T-helper 1 cell treated with Interleukin-12 subunit alpha and Interleukin-12 subunit beta and Interleukin-4 antibody, amounts not matched to agents 30 μg/mL and 1 μg/mL, for 36 hours (primary cell): ENCODE data around the gene OPN1MW3.
"Not testable (repeated sequence)": the region's sequence is repeated elsewhere in the genome, so short reads cannot be mapped to it uniquely, and the experiment has no call there.

Experiments used
- H3K27ac Mint-ChIP-seq: one replicate; pipeline ENCODE4 v1.8.0; 2021; ENCODE audit warnings: mild to moderate bottlenecking, mixed read lengths
- H3K27me3 Mint-ChIP-seq: one replicate; pipeline ENCODE4 v1.8.0; 2021; ENCODE audit warnings: low read depth, mixed read lengths
- H3K36me3 Mint-ChIP-seq: one replicate; pipeline ENCODE4 v1.8.0; 2021; ENCODE audit warnings: low read depth, mixed read lengths
- H3K4me1 Mint-ChIP-seq: one replicate; pipeline ENCODE4 v1.8.0; 2021; ENCODE audit warnings: low read depth, mixed read lengths
- H3K4me3 Mint-ChIP-seq: one replicate; pipeline ENCODE4 v1.8.0; 2021; ENCODE audit warnings: mild to moderate bottlenecking, moderate library complexity, mixed read lengths
- H3K9me3 Mint-ChIP-seq: one replicate; pipeline ENCODE4 v1.8.0; 2021; ENCODE audit warnings: mixed read lengths

The OPN1MW3 gene

DNA sequence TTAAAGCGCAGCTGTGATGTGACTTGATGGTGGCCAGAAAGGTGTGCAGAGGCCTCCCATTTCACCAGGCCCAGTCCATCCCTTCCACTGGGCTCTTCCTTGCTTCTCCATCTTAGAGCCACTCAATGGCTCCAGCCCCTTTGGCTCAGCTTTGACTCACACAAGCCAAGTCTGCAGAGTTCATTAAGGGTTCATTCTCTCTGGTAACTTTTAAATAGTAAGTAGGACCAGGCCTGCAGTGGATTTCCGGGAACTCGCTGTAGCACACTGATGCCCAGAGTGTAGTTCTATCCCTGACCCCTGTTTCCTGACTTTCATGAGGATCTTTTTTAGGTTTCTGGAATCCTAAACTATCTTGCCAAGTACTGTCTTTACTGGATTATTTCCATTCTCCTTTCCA, 11.9 kb downstream of the OPN1MW3 start:
- not testable (repeated sequence) for H3K9me3 Mint-ChIP-seq, H3K4me1 Mint-ChIP-seq, H3K27me3 Mint-ChIP-seq, H3K36me3 Mint-ChIP-seq, H3K4me3 Mint-ChIP-seq, H3K27ac Mint-ChIP-seq

DNA sequence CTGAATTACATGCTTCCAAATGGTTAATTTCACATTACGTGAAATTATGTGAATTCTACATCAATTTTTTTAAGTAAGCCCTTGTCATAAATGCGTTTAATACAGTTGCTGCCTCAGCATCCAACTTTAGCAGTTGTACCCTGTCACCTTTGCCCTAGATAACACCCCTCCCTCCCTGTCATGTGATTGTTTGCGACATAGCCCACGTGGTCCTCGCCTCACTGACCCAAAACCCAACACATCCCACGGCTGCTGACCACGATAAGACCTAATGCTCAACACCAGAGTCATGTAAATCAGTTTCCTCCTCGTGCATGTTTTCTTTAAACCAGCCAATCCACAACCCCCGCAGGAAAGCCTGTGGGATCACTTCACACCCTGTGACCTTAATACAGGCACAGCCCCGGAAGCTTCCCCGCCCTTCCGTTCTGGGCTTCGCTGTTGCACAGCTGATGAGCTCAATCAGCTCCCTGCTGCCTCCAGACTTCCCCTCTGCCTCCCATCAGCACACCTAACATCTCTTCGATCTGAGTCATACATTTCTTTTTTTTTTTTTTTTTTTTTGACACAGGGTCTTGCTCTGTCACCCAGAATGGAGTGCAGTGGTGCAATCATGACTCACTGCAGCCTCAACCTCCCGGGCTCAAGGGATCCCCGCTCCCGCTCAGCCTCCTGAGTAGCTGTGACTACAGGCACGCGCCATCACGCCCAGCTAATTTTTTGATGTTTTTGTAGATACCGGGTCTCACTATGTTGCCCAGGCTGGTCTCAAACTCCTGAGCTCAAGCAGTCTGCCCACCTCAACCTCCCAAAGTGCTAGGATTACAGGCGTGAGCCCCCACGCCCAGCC, 27.3 kb downstream of the OPN1MW3 start:
- H3K36me3 Mint-ChIP-seq, H3K27me3 Mint-ChIP-seq, H3K27ac Mint-ChIP-seq, H3K4me3 Mint-ChIP-seq, H3K4me1 Mint-ChIP-seq, H3K9me3 Mint-ChIP-seq: not testable (repeated sequence)

- not testable (repeated sequence) for H3K4me3 Mint-ChIP-seq, H3K9me3 Mint-ChIP-seq, H3K4me1 Mint-ChIP-seq, H3K27me3 Mint-ChIP-seq, H3K36me3 Mint-ChIP-seq, H3K27ac Mint-ChIP-seq
Measured at GRCh38 chrX:154286406-154286805, 29.0 kb downstream of the OPN1MW3 start.

GRCh38 chrX:154294791-154295574, 37.6 kb downstream of the OPN1MW3 start, which contains the start of gene TEX28:
TSS of gene TEX28 (minus strand) at chrX:154295124. CDS start at chrX:154292117, 3,007 bp downstream.
- Mint-ChIP-seq H3K4me3 (no peak within 1 kb of the TSS), H3K27me3 (no peaks in the 10 kb centered on the region), H3K4me1 (no peaks in the 10 kb centered on the region), H3K36me3 (no peaks in the 10 kb centered on the region), H3K9me3 (no peaks in the 10 kb centered on the region), H3K27ac (no peak within 1 kb of the TSS)

GRCh38 chrX:154295664-154296310, 38.4 kb downstream of the OPN1MW3 start, which contains the start of gene TKTL1:
TSS of gene TKTL1 (plus strand) at chrX:154295795. CDS start at chrX:154295860, 65 bp downstream.
- Mint-ChIP-seq H3K27ac (no peak within 1 kb of the TSS), H3K27me3 (peaks cover 4% of the 10 kb centered on the region), H3K4me3 (no peak within 1 kb of the TSS), H3K36me3 (no peaks in the 10 kb centered on the region), H3K4me1 (no peaks in the 10 kb centered on the region), H3K9me3 (no peaks in the 10 kb centered on the region)

GRCh38 chrX:154296731-154297130, 39.3 kb downstream of the OPN1MW3 start:
- Mint-ChIP-seq H3K4me1 (no peaks in the 10 kb centered on the region), H3K36me3 (no peaks in the 10 kb centered on the region), H3K9me3 (no peaks in the 10 kb centered on the region), H3K27me3 (peaks cover 4% of the 10 kb centered on the region), H3K27ac (no peak overlapping the region), H3K4me3 (no peak overlapping the region)

- no peaks in the 10 kb centered on the region for H3K36me3 Mint-ChIP-seq
- no peak overlapping the region for H3K27ac Mint-ChIP-seq
- no peaks in the 10 kb centered on the region for H3K4me1 Mint-ChIP-seq
- peaks cover 4% of the 10 kb centered on the region for H3K27me3 Mint-ChIP-seq
- no peaks in the 10 kb centered on the region for H3K9me3 Mint-ChIP-seq
- no peak overlapping the region for H3K4me3 Mint-ChIP-seq
Measured at GRCh38 chrX:154298312-154298711, 40.9 kb downstream of the OPN1MW3 start.

GRCh38 chrX:154300816-154301215, 43.4 kb downstream of the OPN1MW3 start:
- H3K9me3 Mint-ChIP-seq: no peaks in the 10 kb centered on the region
- peaks cover 4% of the 10 kb centered on the region for H3K27me3 Mint-ChIP-seq
- no peaks in the 10 kb centered on the region for H3K36me3 Mint-ChIP-seq
- no peak overlapping the region for H3K4me3 Mint-ChIP-seq
- H3K4me1 Mint-ChIP-seq: peaks cover 2% of the 10 kb centered on the region
- no peak overlapping the region for H3K27ac Mint-ChIP-seq

GRCh38 chrX:154302998-154303397, 45.6 kb downstream of the OPN1MW3 start:
- not testable (repeated sequence) for H3K4me3 Mint-ChIP-seq, H3K27me3 Mint-ChIP-seq, H3K9me3 Mint-ChIP-seq, H3K27ac Mint-ChIP-seq, H3K36me3 Mint-ChIP-seq, H3K4me1 Mint-ChIP-seq

- Mint-ChIP-seq H3K36me3 (no peaks in the 10 kb centered on the region), H3K9me3 (no peaks in the 10 kb centered on the region), H3K27ac (no peak overlapping the region), H3K4me3 (no peak overlapping the region), H3K27me3 (peaks cover 4% of the 10 kb centered on the region), H3K4me1 (peaks cover 11% of the 10 kb centered on the region)
Measured at GRCh38 chrX:154303476-154303875, 46.1 kb downstream of the OPN1MW3 start.

- Mint-ChIP-seq H3K36me3 (no peaks in the 10 kb centered on the region), H3K4me1 (peaks cover 15% of the 10 kb centered on the region), H3K27ac (no peak overlapping the region), H3K4me3 (no peak overlapping the region), H3K9me3 (no peaks in the 10 kb centered on the region), H3K27me3 (peaks cover 4% of the 10 kb centered on the region)
Measured at GRCh38 chrX:154304846-154305245, 47.5 kb downstream of the OPN1MW3 start.

- Mint-ChIP-seq H3K9me3 (no peaks in the 10 kb centered on the region), H3K4me3 (no peak overlapping the region), H3K27me3 (no peaks in the 10 kb centered on the region), H3K27ac (no peak overlapping the region), H3K36me3 (no peaks in the 10 kb centered on the region), H3K4me1 (peaks cover 15% of the 10 kb centered on the region)
Measured at GRCh38 chrX:154305541-154306205, 48.3 kb downstream of the OPN1MW3 start.

- H3K4me3 Mint-ChIP-seq: no peak overlapping the region
- no peak overlapping the region for H3K27ac Mint-ChIP-seq
- peaks cover 2% of the 10 kb centered on the region for H3K36me3 Mint-ChIP-seq
- no peaks in the 10 kb centered on the region for H3K9me3 Mint-ChIP-seq
- H3K4me1 Mint-ChIP-seq: peaks cover 22% of the 10 kb centered on the region
- no peaks in the 10 kb centered on the region for H3K27me3 Mint-ChIP-seq
Measured at GRCh38 chrX:154307202-154307601, 49.8 kb downstream of the OPN1MW3 start.
